Bronchial smooth muscle cell (primary cell): ENCODE measurements around the gene MRPL30. TPM values are rescaled to one million over a fixed set of nuclear protein-coding genes. Genes with fewer than 3 reads are reported as not detected.

Experiments used
- total RNA-seq: library from RNA; depleted of rRNA; stranded (reverse); fragments of >200 nt; gene quantifications from 2 replicates; pipeline ENCODE4 v1.2.1, GENCODE V29; 2014

The MRPL30 gene
- 17.5 and 32.9 TPM in 2 replicates for total RNA-seq

DNA sequence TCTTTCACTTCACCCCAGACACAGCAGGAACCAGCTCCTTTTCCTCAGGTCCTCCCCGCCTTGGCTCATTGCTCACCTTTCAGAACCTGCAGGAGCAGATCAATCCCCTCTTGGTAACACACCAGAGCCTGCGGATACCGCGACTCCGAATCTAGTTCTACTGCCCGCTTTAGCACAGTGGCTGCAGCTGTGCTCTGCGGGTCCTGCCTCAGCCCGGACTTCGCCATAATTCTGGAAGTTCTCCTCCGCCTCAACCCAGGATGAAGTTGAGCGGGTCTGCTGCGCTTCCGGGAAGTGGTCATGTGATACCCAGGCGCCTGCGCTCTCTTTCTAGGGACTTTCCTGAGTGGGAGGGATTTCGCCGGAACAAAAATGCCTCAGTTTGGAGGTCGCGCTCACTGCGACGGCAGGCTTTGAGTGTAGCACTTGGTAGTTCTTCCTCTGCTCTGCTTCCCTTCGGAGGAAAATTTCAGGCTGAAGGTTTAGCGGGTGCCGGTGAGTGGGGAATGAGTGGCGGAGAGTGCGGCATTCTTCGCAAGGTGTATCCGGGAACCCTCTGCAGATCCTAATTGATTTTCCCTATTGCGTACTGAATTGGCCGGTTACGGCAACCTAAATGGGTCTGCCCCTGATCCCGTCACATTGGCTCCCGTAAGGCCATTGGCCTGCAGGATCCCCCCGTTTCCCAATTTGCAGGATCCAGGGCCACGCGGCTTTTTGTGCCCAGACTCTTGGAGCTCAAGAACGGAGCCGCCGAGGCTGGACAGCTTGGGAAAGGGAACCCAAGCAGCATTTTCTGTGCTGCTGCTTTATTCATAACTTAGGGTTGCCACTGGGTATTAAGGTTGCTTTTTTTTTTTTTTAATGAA is at the start of gene MRPL30, which contains the start of gene MITD1:
Gene MRPL30 (plus strand): TSS at position 430 of the 869 bp plus-strand sequence. CDS start 5,020 bp downstream, outside the sequence.
Gene MITD1 (minus strand): TSS at position 304 of the 869 bp plus-strand sequence. CDS start 77 bp downstream, at position 227.

DNA sequence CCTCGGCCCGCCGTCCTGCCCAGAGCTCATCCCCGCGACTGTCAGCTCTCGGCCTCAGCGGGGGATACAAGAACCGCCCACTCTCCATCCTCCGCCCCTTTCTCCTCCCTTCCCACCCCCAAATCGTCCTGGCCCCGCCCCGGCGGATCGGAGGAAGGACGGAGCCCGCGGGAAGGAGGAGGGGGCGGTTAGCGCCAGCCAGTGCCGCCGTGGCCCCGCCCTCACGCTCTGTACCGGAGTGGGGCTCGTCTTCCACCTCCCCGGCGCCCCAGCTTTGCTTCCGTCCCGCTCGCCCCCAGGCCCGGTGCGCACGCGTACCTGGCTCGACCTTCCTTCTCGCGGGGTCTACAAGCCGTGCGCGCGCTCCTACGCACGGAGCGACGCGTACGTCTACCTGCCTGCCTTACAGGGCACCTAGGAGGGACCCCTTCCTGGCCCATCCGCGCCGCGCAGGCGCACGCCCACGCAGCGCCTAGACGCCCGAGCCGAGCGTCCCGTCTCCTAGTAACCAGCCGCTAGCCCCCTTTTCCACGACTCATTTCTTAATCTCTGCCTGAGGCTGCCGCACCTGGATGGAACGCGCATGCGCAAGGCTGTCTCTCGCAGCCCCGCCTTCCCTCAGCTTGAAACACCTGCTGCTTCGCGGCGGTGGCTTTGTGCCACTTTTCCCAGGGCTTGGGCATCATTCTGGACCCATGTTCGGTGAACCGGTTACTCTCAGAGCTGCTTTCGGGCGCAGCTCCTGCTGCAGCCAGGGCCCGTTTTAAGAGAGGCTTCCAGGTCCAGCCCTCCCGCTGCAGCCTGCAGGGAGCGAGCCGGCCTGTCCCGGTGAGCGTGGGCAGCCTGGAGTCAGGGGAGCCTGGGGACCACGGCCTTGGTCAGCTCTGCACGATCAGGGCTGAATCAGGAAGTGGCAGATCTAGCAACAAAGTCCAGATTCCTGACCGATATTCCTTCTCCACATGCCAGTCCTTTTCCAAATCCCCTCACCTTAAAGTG is 39.6 kb upstream of the MRPL30 start, which contains the start of gene C2orf15:
Gene C2orf15 (plus strand): TSS at position 598 of the 999 bp plus-strand sequence. CDS start 8,852 bp downstream, outside the sequence.

DNA sequence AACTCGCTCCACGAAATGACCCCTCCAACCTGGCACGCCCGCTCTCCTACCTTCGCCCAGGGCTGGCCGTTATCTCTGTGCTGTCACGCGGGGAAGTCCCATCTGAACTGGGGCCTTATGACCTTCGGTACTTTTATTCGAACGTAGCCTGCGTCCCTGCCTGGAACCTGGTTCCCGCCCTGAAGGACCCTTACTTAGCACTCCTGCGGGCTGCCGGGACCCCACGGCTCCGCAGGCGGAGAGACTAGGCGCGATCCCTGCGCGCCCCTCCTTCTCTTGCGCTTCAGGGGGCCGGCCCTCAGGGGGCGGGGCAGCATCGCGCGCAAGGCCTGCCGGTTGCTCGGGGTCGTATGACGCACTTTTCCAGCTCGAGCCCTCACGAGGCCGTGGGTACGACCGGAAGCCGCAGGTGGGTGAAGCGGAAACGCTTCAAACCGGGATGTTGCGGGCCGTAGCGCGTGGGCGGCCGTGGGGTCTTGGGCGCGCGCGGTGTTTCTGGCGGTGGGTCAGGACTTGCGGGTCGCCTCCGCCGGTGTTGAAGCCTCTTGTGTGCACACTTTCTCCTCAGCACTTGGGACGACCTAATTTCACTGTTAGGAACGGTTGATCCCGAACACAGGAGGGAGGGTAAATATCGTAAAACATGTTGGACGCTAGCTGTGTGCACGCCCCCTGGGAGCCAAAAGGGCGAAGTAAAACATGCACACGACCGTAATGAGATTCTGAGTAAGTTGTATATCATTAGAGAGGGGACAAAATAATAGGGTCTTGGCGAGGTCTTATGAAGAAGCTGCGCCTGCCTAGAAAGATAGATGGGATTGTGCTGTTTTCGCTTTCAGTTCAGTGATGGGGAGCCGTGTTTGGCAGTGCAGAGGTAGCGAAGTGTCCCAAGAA is 26.1 kb upstream of the MRPL30 start, which contains the start of the genes LIPT1 and TSGA10:
Gene LIPT1 (plus strand): TSS at position 325 of the 894 bp plus-strand sequence. CDS start 6,991 bp downstream, outside the sequence.
Gene TSGA10 (minus strand): TSS at position 300 of the 894 bp plus-strand sequence. CDS start 45,503 bp downstream, outside the sequence.

Other genes with a start within 250 kb of the MRPL30 start
- not detected in 2 replicates for gene CRACDL, start 245.0 kb upstream of the MRPL30 start, total RNA-seq
- not detected in 2 replicates for gene C2orf15, start 39.5 kb upstream of the MRPL30 start, total RNA-seq
- gene TSGA10, start 26.2 kb upstream of the MRPL30 start, total RNA-seq, result 3.3 and 3.5 TPM in 2 replicates
- gene LIPT1, start 26.2 kb upstream of the MRPL30 start, total RNA-seq, result 5.2 and 6.4 TPM in 2 replicates
- gene MITD1, start 126 bp upstream of the MRPL30 start, total RNA-seq, result 34.0 and 35.0 TPM in 2 replicates
- not detected in 2 replicates for gene LYG2, start 74.5 kb downstream of the MRPL30 start, total RNA-seq
- gene LYG1, start 120.0 kb downstream of the MRPL30 start, total RNA-seq, result 0.16 and 0.34 TPM in 2 replicates
- 16.1 and 35.3 TPM in 2 replicates for gene TXNDC9, start 155.1 kb downstream of the MRPL30 start, total RNA-seq
- 19.1 and 22.2 TPM in 2 replicates for gene EIF5B, start 156.2 kb downstream of the MRPL30 start, total RNA-seq